A673 (cell line): Measurements from ENCODE around the gene PRKCB.
"Not testable (repeated sequence)": the region's sequence is repeated elsewhere in the genome, so short reads cannot be mapped to it uniquely, and the experiment has no call there.

Experiments used
- EZH2 ChIP-seq: fragments of 200-600 bp; sonication (generic); IDR thresholded peaks from 2 replicates; pipeline ENCODE4 v1.6.1; 2017; ENCODE audit warnings: borderline replicate concordance, low read depth, mild to moderate bottlenecking, mixed read lengths, antibody characterized with exemption, low read length; ENCODE audit not compliant: poor library complexity, severe bottlenecking
- TF ChIP-seq, protein P1 (sequence below): fragments of 300-800, 200-600 bp; sonication (generic); conservative IDR thresholded peaks from 2 replicates; pipeline ENCODE4 v1.5.1; 2017; ENCODE audit warnings: low read depth, mild to moderate bottlenecking, antibody characterized with exemption, low read length, moderate library complexity, mixed read lengths

DNA sequence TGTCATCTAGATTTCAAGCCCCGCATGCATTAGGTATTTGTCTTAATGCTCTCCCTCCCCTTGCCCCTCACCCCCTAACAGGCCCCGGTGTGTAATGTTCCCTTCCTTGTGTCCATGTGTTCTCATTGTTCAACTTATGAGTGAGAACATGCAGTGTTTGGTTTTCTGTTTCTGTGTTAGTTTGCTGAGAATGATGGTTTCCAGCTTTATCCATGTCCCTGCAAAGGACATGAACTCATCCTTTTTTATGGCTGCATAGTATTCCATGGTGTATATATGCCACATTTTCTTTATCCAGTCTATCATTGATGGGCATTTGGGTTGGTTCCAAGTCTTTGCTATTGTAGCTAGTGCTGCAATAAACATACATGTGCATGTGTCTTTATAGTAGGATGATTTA is 269.7 kb downstream of the PRKCB start:
- TF ChIP-seq, protein P1, sequence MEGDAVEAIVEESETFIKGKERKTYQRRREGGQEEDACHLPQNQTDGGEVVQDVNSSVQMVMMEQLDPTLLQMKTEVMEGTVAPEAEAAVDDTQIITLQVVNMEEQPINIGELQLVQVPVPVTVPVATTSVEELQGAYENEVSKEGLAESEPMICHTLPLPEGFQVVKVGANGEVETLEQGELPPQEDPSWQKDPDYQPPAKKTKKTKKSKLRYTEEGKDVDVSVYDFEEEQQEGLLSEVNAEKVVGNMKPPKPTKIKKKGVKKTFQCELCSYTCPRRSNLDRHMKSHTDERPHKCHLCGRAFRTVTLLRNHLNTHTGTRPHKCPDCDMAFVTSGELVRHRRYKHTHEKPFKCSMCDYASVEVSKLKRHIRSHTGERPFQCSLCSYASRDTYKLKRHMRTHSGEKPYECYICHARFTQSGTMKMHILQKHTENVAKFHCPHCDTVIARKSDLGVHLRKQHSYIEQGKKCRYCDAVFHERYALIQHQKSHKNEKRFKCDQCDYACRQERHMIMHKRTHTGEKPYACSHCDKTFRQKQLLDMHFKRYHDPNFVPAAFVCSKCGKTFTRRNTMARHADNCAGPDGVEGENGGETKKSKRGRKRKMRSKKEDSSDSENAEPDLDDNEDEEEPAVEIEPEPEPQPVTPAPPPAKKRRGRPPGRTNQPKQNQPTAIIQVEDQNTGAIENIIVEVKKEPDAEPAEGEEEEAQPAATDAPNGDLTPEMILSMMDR = not testable (repeated sequence)
- not testable (repeated sequence) for TF ChIP-seq EZH2
